ENCODE results near the gene UBXN4.
"Not testable (repeated sequence)": the region's sequence is repeated elsewhere in the genome, so short reads cannot be mapped to it uniquely, and the experiment has no call there.

UBXN4 gene

GRCh38 chr2:135785032-135785431, 43.4 kb downstream of the UBXN4 start:
- no peak overlapping the region for H3K27ac ChIP-seq
- TF ChIP-seq CTCF (conservative IDR thresholded peaks at IDR 0.05) = peak; percentile 35; the same call in 1 of the 2 replicates

- TF ChIP-seq CTCF (conservative IDR thresholded peaks at IDR 0.05) = no peak
- no peak overlapping the region for H3K27ac ChIP-seq
Observed at GRCh38 chr2:135786823-135787222, 45.2 kb downstream of the UBXN4 start.

GRCh38 chr2:135790423-135790822, 48.8 kb downstream of the UBXN4 start:
- TF ChIP-seq CTCF (conservative IDR thresholded peaks at IDR 0.05) = no peak

GRCh38 chr2:135791418-135792190, 49.9 kb downstream of the UBXN4 start:
- TF ChIP-seq CTCF (conservative IDR thresholded peaks at IDR 0.05) = no peak

More at GRCh38 chr2:135790423-135790822, 48.8 kb downstream of the UBXN4 start:
- H3K27ac ChIP-seq = no peak overlapping the region

GRCh38 chr2:135792401-135793150, 50.9 kb downstream of the UBXN4 start:
- no peak overlapping the region for H3K27ac ChIP-seq
- no peak for TF ChIP-seq CTCF (conservative IDR thresholded peaks at IDR 0.05)

More at GRCh38 chr2:135791418-135792190, 49.9 kb downstream of the UBXN4 start:
- H3K27ac ChIP-seq = no peak overlapping the region

GRCh38 chr2:135795641-135796040, 54.0 kb downstream of the UBXN4 start:
- not testable (repeated sequence) for H3K27ac ChIP-seq

- no peak for TF ChIP-seq CTCF (conservative IDR thresholded peaks at IDR 0.05)
- H3K27ac ChIP-seq = no peak overlapping the region
Observed at GRCh38 chr2:135796606-135797005, 55.0 kb downstream of the UBXN4 start.

All from VCaP (cell line).